Stimulated activated CD8-positive, alpha-beta memory T cell treated with anti-CD3 and anti-CD28 coated beads, Interleukin-12 subunit alpha, Interleukin-12 subunit beta, amount 100 ng/mL, for 1 hour (primary cell): ENCODE data around the gene USF1.
"Not testable (repeated sequence)": the region's sequence is repeated elsewhere in the genome, so short reads cannot be mapped to it uniquely, and the experiment has no call there.

ENCODE experiments used
- DNase-seq: peaks from one replicate; pipeline ENCODE4 v3.0.0-alpha.2; 2020; ENCODE audit warnings: low read depth

USF1 gene

GRCh38 chr1:161077426-161077825 is 31.6 kb upstream of the USF1 start:
- no peak for DNase-seq

- no peak for DNase-seq
Measured at GRCh38 chr1:161076410-161076809, 30.6 kb upstream of the USF1 start.

GRCh38 chr1:161074676-161075368 is 29.0 kb upstream of the USF1 start:
- DNase-seq, result no peak

GRCh38 chr1:161073474-161074121 is 27.8 kb upstream of the USF1 start:
- no peak for DNase-seq

DNA sequence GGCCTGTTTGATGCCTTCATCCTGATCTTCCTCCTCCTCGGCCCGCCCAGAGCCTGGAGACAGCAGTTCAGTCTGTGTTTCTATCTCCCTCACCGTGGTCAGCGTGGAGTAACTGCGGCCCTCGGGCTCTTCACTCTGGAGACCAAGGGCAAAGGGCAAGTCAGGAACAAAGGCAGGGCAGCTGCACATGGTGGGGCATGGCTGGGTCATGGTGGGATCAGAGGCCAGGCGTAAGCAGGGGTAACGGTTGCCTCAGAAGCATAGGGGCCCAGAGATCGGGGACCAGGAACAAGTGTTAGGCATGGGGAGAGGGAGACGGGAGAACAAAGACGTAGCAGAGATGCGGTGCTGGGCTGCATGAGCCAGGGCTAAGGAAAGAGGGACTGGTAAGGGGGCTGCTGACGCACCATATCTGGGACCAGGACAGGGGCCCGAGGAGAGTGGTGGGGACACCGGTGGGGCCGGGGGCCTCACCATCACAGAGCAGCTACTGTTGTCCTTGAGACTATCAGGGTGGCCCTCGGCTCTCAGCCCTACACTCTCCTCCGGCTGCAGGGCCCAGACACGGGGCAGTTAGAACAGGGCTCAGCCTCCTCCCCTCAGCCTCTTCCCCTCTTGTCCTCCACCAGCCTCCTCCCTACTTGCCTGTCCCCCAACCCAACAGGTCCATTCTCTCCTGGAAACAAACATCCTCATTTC is 27.1 kb upstream of the USF1 start:
- no peak for DNase-seq

DNA sequence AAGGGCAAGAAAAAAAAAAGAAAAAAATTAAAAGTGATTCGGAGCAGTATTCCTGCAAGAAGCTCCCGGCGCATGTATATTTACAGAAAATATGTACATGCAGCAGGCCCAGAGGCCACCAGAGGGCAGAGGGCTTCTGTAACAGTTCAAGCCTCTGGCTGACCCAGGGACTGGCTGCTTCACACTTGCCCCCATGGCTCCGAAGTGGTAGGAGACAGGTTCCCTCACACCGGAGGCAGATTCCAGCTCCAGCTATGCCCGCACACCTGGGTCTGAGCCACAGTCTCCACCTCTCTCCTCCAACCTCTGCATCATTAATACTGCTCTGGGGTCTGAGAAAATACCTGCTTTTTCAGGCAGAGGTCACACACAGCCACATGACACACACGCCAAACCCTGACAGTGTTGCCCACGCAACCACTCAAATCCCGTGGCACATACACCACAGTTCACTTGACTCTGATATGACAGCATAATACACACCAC is 26.2 kb upstream of the USF1 start:
- peak; percentile 27 for DNase-seq

- no peak for DNase-seq
Measured at GRCh38 chr1:161070761-161071160, 25.0 kb upstream of the USF1 start.

- peak; percentile 74 for DNase-seq
Measured at GRCh38 chr1:161069731-161070270, 24.0 kb upstream of the USF1 start, which contains the start of gene ARHGAP30. ARHGAP30 (minus strand) TSS chr1:161069891; CDS start chr1:161069624, 267 bp downstream.

DNA sequence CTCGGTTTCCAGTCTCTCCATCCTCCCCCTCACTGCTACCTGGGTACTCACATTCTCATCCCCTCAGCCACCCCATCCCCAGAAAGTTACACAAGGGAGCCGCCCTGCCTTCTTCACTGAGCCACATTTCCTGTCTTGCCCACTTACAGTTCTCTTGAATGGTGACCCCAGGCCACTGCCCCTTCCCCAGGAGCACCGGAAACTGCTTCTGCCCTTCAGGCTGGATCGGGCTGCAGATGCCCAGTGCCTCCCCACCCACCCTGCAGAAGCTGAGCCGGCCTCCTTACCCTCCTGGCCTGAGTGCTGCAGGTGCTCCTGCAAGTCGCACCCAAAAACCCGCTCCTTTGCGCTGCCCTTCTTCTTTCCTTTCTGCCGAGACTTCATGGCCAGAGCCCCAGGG is 23.5 kb upstream of the USF1 start:
- DNase-seq, result no peak

- peak; percentile 72 for DNase-seq
Measured at GRCh38 chr1:161068306-161069234, 22.8 kb upstream of the USF1 start.

DNA sequence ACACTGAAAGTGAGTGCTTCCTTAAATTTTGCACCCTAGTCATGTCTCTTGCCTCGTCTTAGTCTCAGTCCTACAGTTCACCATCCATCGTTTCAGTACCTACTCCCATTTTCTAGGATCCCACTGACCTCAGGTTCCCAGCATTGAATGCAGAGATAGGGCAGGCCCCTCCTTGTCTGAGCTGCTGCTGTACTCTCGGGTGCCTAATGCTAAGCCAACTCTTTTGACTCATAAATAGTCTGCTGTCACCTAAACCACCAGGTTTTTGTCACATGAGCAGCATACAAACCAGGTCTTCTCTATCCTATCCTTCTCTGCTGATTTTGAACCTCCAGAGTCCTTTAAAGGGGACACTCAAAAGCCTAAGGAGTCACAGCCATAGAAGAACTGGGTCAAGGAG is 20.9 kb upstream of the USF1 start:
- DNase-seq, result no peak

DNA sequence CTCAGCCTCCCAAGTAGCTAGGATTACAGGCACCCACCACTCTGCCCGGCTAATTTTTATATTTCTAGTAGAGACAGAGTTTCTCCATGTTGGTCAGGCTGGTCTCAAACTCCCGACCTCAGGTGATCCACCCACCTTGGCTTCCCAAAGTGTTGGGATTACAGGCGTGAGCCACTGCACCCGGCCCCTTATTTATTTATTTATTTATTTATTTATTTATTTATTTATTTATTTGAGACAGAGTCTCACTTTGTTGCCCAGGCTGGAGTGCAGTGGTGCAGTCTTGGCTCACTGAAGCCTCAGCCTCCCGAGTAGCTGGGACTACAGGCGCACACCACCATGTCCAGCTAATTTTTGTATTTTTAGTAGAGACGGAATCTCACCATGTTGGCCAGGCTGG is 19.9 kb upstream of the USF1 start:
- DNase-seq, result not testable (repeated sequence)

- DNase-seq, result not testable (repeated sequence)
Measured at GRCh38 chr1:161063936-161064335, 18.2 kb upstream of the USF1 start.

DNA sequence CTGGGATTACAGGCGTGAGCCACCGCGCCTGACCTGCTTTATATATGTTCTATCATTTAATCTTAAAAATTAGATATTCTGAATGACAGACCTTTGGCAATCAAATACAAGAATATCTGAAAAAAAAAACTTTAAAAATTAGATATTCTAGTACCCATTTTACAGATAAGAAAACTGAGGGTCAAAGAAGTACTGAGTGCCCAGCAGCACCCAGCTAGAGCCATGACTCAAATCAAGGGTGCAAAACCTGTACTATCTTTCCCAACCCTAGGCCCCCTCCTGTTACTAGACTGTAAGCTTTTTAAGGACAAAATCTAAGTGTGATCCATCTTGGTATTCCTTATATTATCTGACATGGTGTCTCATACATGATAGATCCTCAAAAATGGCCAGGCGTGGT is 15.6 kb upstream of the USF1 start:
- no peak for DNase-seq

DNA sequence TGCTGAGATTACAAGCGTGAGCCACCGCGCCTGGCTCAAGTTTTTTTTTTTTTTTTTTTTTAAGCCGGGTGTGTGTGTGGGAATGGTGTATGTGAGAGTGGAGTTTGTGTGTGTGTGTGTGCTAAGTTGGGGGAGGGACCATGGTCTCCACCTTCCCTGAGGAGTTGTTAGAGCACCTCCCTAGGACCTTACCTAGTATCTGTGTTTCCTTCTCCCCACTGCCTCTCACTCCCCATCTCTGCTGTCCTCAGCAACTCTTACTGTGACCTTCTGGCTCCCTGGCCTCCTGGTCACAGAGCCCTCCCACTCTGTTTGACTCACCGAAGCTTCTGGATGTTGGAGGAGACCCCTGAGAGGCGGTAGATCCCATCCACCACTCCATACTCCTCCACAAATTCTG is 13.5 kb upstream of the USF1 start:
- DNase-seq, result no peak

DNA sequence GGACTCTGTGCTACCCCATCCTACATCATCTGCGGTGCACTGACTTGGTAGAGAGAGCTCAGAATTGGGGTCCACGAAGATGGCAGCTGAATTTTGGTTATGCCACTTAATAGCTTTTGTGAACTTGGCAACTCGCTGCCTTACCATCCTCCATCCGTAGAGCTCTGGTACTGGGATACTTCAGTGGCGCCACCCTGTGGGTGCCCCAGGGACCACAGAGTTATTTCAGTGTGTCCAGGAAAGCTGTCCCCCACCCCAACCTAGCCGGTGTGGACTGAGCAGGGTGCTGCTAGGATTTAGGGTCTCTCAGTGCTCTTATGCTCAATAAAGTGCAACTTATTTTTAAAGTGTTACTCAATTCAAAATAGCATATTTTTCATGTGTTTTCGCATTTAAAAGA is 9.0 kb upstream of the USF1 start:
- DNase-seq, result no peak

GRCh38 chr1:161054232-161054631 is 8.5 kb upstream of the USF1 start:
- DNase-seq, result no peak

- no peak for DNase-seq
Measured at GRCh38 chr1:161052899-161053298, 7.1 kb upstream of the USF1 start.

DNA sequence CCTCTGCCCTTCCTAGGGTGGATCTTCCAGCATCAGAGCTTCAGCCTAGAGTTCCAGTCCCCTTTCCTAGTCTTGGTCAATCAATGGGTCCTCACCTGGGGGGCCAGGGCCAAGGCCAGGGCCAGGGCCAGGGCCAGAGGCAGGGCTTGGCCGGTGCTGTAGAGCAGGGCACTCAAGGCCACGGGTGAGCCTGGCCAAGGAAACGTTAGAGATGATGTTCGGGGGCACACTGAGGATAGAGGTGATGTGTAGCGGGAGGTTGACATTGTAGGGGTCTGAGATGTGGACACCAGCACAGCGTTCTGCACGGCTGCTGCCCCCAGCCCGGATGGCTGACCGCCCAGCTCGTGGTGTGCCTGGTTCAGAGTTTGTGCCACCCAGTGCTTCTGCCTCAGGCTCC is 5.4 kb upstream of the USF1 start:
- DNase-seq, result no peak

GRCh38 chr1:161048949-161049722 is 3.4 kb upstream of the USF1 start:
- DNase-seq, result no peak
